Uterus (tissue), 4 donors: Measurements from ENCODE around the gene KRTAP5-8. TPM values are rescaled to one million over a fixed set of nuclear protein-coding genes. Genes with fewer than 3 reads are reported as not detected.

Experiments used
- DNase-seq, 2 donors: peaks; one replicate each; pipeline ENCODE4 v3.0.0-alpha.2; 2019 to 2020
- H3K27ac ChIP-seq, 2 donors: fragments of 200-600 bp; sonication (generic); 1 replicate in 1 of 2; 2 replicates in 1 of 2; pipeline ENCODE4 v1.5.1; 2016 to 2018
- H3K27me3 ChIP-seq, 2 donors: fragments of 200-600 bp; sonication (generic); one replicate each; pipeline ENCODE4 v1.5.1; 2018 to 2019; ENCODE audit warnings: control low read depth in 1 of 2
- H3K36me3 ChIP-seq, 2 donors: fragments of 200-600 bp; sonication (generic); one replicate each; pipeline ENCODE4 v1.5.1; 2019; ENCODE audit warnings: control low read depth in 1 of 2
- H3K4me1 ChIP-seq, 2 donors: fragments of 200-600 bp; sonication (generic); one replicate each; pipeline ENCODE4 v1.5.1; 2018 to 2019; ENCODE audit warnings: control low read depth in 1 of 2
- H3K4me3 ChIP-seq, 2 donors: fragments of 200-600 bp; sonication (generic); 1 replicate in 1 of 2; 2 replicates in 1 of 2; pipeline ENCODE4 v1.5.1; 2018 to 2019; ENCODE audit warnings: mild to moderate bottlenecking in 1 of 2
- H3K9me3 ChIP-seq, 2 donors: fragments of 200-600 bp; sonication (generic); one replicate each; pipeline ENCODE4 v1.5.1; 2019; ENCODE audit warnings: control low read depth in 1 of 2
- POLR2A ChIP-seq, 2 donors: fragments of 450-650 bp; IDR thresholded peaks; one replicate each; pipeline ENCODE4 v1.6.1; 2016; ENCODE audit warnings: antibody characterized with exemption in 2 of 2, mild to moderate bottlenecking in 1 of 2, moderate library complexity in 1 of 2
- intact Hi-C: fragments of 100-400 bp; cut with DNase I; formaldehyde crosslinking; loops from one replicate; pipeline ENCODE4 v1.15.1; 2023; ENCODE audit warnings: low total_unique reads
- total RNA-seq, 4 donors: library from RNA; depleted of rRNA in 3 of 4; stranded (reverse); fragments of >200 nt in 3 of 4; gene quantifications; one replicate each; pipeline versions ENCODE4 v1.1.0 to v1.2.4, GENCODE V29; 2014 to 2023
- TF ChIP-seq, protein P1 (sequence below), 4 experiments: fragments of 200-600 bp in 2 of 4; fragments of 450-650 bp in 2 of 4; sonication (generic) in 2 of 4; IDR thresholded peaks; one replicate each; pipeline ENCODE4 v1.5.1; 2016 to 2019; ENCODE audit warnings: antibody characterized with exemption in 4 of 4, mild to moderate bottlenecking in 2 of 4, moderate library complexity in 1 of 4
- donor health status: DM: yes; HTN: yes; CAD: no.

Gene KRTAP5-8
- total RNA-seq, 4 donors from 2014 or later = 0.64 TPM; not detected in 3

DNA sequence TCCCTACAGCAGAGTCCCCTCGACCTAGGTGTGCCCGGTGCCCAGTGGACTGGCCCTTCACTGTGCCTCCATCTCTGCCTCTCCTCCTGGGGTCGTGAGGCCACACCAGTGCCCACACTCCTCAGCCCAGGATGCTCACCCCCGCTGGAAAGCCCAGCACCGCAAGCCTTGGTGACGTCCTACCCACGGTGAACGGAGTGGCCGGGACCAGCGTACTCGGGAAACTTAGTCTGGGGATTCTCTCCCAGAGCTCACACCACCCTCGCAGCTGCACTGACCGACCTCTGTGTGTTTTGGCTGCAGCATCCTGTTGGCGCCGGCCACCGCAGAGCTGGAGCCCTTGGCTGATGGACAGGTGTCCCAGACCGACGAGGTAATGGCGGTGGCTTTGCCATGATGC, 46.3 kb upstream of the KRTAP5-8 start:
- TF ChIP-seq, protein P1, sequence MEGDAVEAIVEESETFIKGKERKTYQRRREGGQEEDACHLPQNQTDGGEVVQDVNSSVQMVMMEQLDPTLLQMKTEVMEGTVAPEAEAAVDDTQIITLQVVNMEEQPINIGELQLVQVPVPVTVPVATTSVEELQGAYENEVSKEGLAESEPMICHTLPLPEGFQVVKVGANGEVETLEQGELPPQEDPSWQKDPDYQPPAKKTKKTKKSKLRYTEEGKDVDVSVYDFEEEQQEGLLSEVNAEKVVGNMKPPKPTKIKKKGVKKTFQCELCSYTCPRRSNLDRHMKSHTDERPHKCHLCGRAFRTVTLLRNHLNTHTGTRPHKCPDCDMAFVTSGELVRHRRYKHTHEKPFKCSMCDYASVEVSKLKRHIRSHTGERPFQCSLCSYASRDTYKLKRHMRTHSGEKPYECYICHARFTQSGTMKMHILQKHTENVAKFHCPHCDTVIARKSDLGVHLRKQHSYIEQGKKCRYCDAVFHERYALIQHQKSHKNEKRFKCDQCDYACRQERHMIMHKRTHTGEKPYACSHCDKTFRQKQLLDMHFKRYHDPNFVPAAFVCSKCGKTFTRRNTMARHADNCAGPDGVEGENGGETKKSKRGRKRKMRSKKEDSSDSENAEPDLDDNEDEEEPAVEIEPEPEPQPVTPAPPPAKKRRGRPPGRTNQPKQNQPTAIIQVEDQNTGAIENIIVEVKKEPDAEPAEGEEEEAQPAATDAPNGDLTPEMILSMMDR (IDR thresholded peaks at IDR 0.05) = no peak
- TF ChIP-seq POLR2A (IDR thresholded peaks at IDR 0.05) = no peak
- intact Hi-C loops = no loop called here
- H3K4me1 ChIP-seq = no peaks in the 10 kb centered on the region
- no peaks in the 10 kb centered on the region for H3K27me3 ChIP-seq
- no peaks in the 10 kb centered on the region for H3K36me3 ChIP-seq
- H3K4me3 ChIP-seq = no peak overlapping the region
- H3K27ac ChIP-seq = no peak overlapping the region
- H3K9me3 ChIP-seq = no peaks in the 10 kb centered on the region
- no peak for DNase-seq

DNA sequence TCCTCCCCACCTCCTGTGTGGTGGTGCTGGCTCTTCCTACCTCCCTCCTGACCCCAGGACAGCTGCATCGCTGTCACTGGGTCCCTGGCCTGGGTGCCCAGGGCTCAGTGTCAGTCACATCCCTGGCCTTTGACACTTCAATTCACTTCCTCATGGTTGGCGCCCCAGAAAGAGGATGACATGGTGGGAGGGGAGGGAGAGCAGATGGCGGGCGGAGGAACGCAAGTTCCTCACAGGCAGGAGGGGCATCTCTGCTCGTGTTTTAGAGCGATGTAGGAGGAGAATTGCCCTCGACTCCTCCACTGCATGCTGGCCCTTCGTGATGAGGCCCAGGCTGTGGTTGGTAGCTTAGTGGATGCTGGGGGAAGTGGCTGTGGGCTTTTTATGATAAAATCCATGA, 45.9 kb upstream of the KRTAP5-8 start:
- Histone ChIP-seq H3K4me1 (no peaks in the 10 kb centered on the region), H3K27me3 (no peaks in the 10 kb centered on the region), H3K27ac (no peak overlapping the region), H3K36me3 (no peaks in the 10 kb centered on the region), H3K4me3 (no peak overlapping the region), H3K9me3 (no peaks in the 10 kb centered on the region)
- TF ChIP-seq, protein P1 (IDR thresholded peaks at IDR 0.05) = no peak
- no peak for TF ChIP-seq POLR2A (IDR thresholded peaks at IDR 0.05)
- intact Hi-C loops = no loop called here
- DNase-seq = peak in 1 of 2 donors; percentile 4

DNA sequence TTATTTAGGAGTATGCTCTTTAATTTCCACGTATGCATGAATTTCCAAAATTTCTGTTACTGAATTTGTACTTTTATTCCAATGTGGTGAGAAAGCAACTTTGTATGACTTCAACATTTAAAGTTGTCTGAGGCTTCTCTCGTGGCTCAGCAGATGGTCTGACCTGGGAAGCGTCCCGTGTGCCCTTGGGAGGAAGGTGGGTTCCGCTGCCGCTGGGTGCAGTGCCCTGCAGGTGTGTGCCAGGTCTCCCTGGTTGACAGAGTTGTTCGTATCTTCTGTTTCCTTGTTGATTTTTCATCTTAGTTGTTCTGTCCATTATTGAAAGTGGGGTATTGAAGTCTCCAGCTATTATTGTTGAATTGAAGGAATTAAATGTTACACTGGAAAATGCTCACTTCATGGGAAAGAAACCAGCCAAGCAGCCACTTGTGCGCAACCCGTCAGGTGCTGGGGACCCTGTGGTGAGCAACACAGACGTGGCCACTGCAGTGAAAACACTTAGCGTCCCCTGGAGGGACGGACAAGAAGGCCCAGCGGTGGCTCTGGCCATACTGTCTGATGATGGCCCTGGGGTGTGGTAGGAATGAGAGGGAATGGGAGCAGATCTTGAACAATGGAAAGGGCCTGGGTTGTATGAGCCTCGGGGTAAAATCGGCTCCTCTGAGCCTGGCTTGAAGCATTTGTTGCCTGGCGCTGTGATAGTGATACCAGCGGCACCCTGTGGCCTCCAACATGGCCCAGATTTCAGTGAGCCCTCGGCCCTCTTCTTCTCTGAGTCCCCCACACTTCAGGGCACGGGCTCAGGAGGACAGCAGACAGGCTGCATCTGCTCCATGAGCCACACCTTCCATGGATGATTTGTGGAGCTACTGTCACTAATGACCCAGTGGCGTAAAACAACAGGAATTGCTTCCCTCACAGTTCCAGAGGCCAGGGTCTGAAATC, 42.3 kb upstream of the KRTAP5-8 start:
- no peak for TF ChIP-seq POLR2A (IDR thresholded peaks at IDR 0.05)
- TF ChIP-seq, protein P1 (IDR thresholded peaks at IDR 0.05) = no peak
- H3K27ac ChIP-seq = no peak overlapping the region
- no peaks in the 10 kb centered on the region for H3K36me3 ChIP-seq
- no peaks in the 10 kb centered on the region for H3K4me1 ChIP-seq
- H3K9me3 ChIP-seq = no peaks in the 10 kb centered on the region
- DNase-seq = no peak
- no peak overlapping the region for H3K4me3 ChIP-seq
- no peaks in the 10 kb centered on the region for H3K27me3 ChIP-seq
- intact Hi-C loops = no loop called here

DNA sequence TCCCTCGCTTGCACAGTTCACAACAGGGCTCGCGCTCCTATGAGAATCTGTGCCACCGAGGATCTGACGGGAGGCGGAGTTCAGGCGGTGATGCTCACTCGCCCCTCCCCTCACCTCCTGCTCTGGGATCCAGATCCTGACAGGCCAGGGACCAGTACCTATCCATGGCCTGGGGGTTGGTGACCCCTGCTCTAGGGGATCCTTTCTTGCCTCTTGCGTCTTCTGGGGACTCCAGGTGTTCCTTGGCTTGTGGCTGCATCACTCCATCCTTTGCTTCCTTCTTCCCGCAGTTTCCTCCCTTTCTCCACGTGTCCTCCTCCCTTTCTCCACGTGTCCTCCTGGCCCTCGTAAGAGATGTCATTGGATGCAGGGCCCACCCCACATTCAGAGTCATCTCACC, 41.4 kb upstream of the KRTAP5-8 start:
- Histone ChIP-seq H3K4me3 (no peak overlapping the region), H3K36me3 (no peaks in the 10 kb centered on the region), H3K9me3 (no peaks in the 10 kb centered on the region), H3K4me1 (no peaks in the 10 kb centered on the region), H3K27me3 (no peaks in the 10 kb centered on the region), H3K27ac (no peak overlapping the region)
- intact Hi-C loops = no loop called here
- DNase-seq = no peak
- no peak for TF ChIP-seq POLR2A (IDR thresholded peaks at IDR 0.05)
- TF ChIP-seq, protein P1 (IDR thresholded peaks at IDR 0.05) = no peak

DNA sequence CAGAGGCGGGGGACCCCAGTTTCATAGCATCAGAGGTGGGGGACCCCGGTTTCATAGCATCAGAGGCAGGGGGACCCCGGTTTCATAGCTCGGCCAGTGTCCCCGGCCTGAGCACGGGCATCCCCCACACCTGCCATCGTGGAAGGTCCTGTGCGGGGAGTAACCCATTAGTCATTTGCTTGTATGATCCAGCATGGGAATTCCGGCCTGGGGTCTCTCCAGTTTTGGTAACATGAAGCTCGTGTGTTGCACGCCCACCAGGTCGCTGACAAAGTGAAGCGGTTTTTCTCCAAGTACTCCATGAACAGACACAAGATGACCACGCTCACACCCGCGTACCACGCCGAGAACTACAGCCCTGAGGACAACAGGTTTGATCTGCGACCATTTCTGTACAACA, 39.7 kb upstream of the KRTAP5-8 start:
- intact Hi-C loops = no loop called here
- Histone ChIP-seq H3K27me3 (no peaks in the 10 kb centered on the region), H3K4me3 (no peak overlapping the region), H3K36me3 (no peaks in the 10 kb centered on the region), H3K9me3 (no peaks in the 10 kb centered on the region), H3K27ac (no peak overlapping the region), H3K4me1 (no peaks in the 10 kb centered on the region)
- TF ChIP-seq, protein P1 (IDR thresholded peaks at IDR 0.05) = no peak
- no peak for TF ChIP-seq POLR2A (IDR thresholded peaks at IDR 0.05)
- no peak for DNase-seq
